RWPE2 (cell line): Measurements from ENCODE around the gene EFNB1.
A peak's percentile ranks its signal among the peaks of the same experiment; 100 is the strongest.
"Not testable (repeated sequence)": the region's sequence is repeated elsewhere in the genome, so short reads cannot be mapped to it uniquely, and the experiment has no call there.

Experiments
- ATAC-seq: fragments of 200-7000 bp; cut with Tn5 transposase; 3 replicates; pipeline ENCODE4 v1.9.1; 2021; ENCODE audit warnings: low read depth
- DNase-seq: peaks from one replicate; pipeline ENCODE4 v3.0.0-alpha.2; 2020; ENCODE audit warnings: low spot score
- H3K27ac ChIP-seq: fragments of 450-650 bp; 2 replicates; pipeline ENCODE4 v1.5.1; 2017; ENCODE audit warnings: mild to moderate bottlenecking; ENCODE audit not compliant: poor library complexity, severe bottlenecking
- H3K27me3 ChIP-seq: fragments of 250-450 bp; sonication (Bioruptor Pico); 2 replicates; pipeline ENCODE4 v1.5.1; 2021; ENCODE audit warnings: mild to moderate bottlenecking, moderate library complexity; ENCODE audit not compliant: insufficient read depth, poor library complexity, severe bottlenecking
- H3K36me3 ChIP-seq: fragments of 250-450 bp; sonication (Bioruptor Pico); 2 replicates; pipeline ENCODE4 v1.5.1; 2020; ENCODE audit warnings: low read depth, mild to moderate bottlenecking, moderate library complexity
- H3K4me1 ChIP-seq: fragments of 250-450 bp; sonication (Bioruptor Pico); 2 replicates; pipeline ENCODE4 v1.5.1; 2021; ENCODE audit warnings: mild to moderate bottlenecking, moderate library complexity; ENCODE audit not compliant: insufficient read depth, poor library complexity, severe bottlenecking
- H3K4me3 ChIP-seq: fragments of 250-450 bp; sonication (Bioruptor Pico); 2 replicates; pipeline ENCODE4 v1.5.1; 2021; ENCODE audit warnings: mild to moderate bottlenecking, moderate library complexity; ENCODE audit not compliant: severe bottlenecking
- H3K9me3 ChIP-seq: fragments of 250-450 bp; sonication (Bioruptor Pico); 2 replicates; pipeline ENCODE4 v1.5.1; 2021; ENCODE audit warnings: mild to moderate bottlenecking, moderate library complexity; ENCODE audit not compliant: severe bottlenecking
- CTCF ChIP-seq: fragments of 450-650 bp; IDR thresholded peaks from one replicate; pipeline ENCODE4 v1.5.1; 2017; ENCODE audit warnings: mild to moderate bottlenecking, moderate library complexity; ENCODE audit not compliant: poor library complexity, severe bottlenecking

EFNB1 gene

GRCh38 chrX:68828740-68829581 lies at the start of gene EFNB1:
EFNB1 (plus strand) TSS chrX:68829021; CDS start chrX:68829777, 756 bp downstream.
- Histone ChIP-seq H3K36me3 (peaks cover 18% of the 10 kb centered on the region), H3K4me3 (peak within 1 kb of the TSS; percentile 91), H3K9me3 (no peaks in the 10 kb centered on the region), H3K4me1 (peaks cover 6% of the 10 kb centered on the region), H3K27ac (peak within 1 kb of the TSS; percentile 83), H3K27me3 (no peaks in the 10 kb centered on the region)
- DNase-seq (peak; percentile 89), ATAC-seq (peak; percentile 71)
- TF ChIP-seq CTCF: no peak

- H3K4me3 ChIP-seq, H3K4me1 ChIP-seq, H3K27ac ChIP-seq, H3K9me3 ChIP-seq, H3K27me3 ChIP-seq, H3K36me3 ChIP-seq, DNase-seq, ATAC-seq: not testable (repeated sequence)
Observed at GRCh38 chrX:68781295-68781694, 47.5 kb upstream of the EFNB1 start.

DNA sequence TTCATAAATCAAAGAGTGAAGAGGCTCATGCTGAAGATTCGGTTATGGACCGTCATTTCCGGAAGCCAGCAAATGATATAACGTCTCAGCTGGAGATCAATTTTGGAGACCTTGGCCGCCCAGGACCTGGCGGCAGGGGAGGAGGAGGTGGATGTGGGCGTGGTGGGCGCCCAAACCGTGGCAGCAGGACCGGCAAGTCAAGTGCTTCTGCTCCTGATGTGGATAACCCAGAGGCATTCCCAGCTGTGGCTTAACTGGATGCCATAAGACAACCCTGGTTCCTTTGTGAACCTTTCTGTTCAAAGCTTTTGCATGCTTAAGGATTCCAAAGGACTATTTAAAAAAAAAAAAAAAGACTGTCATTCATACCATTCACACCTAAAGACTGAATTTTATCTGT lies 44.0 kb upstream of the EFNB1 start:
- no peak for TF ChIP-seq CTCF
- Histone ChIP-seq H3K36me3 (no peaks in the 10 kb centered on the region), H3K4me3 (no peak overlapping the region), H3K27me3 (no peaks in the 10 kb centered on the region), H3K9me3 (no peaks in the 10 kb centered on the region), H3K4me1 (no peaks in the 10 kb centered on the region), H3K27ac (no peak overlapping the region)
- no peak for DNase-seq
- no peak for ATAC-seq

GRCh38 chrX:68786581-68786980 lies 42.2 kb upstream of the EFNB1 start:
- H3K9me3 ChIP-seq, H3K4me3 ChIP-seq, DNase-seq, H3K27me3 ChIP-seq, H3K36me3 ChIP-seq, H3K4me1 ChIP-seq, H3K27ac ChIP-seq, ATAC-seq: not testable (repeated sequence)

- Histone ChIP-seq H3K36me3 (no peaks in the 10 kb centered on the region), H3K4me1 (no peaks in the 10 kb centered on the region), H3K9me3 (no peaks in the 10 kb centered on the region), H3K27me3 (no peaks in the 10 kb centered on the region), H3K4me3 (no peak overlapping the region), H3K27ac (no peak overlapping the region)
- DNase-seq (no peak), ATAC-seq (no peak)
- TF ChIP-seq CTCF: no peak
Observed at GRCh38 chrX:68789966-68790365, 38.9 kb upstream of the EFNB1 start.

- Histone ChIP-seq H3K4me1 (no peaks in the 10 kb centered on the region), H3K4me3 (no peak overlapping the region), H3K27ac (no peak overlapping the region), H3K36me3 (no peaks in the 10 kb centered on the region), H3K27me3 (no peaks in the 10 kb centered on the region), H3K9me3 (no peaks in the 10 kb centered on the region)
- no peak for TF ChIP-seq CTCF
- ATAC-seq: no peak
- no peak for DNase-seq
Observed at GRCh38 chrX:68792083-68792482, 36.7 kb upstream of the EFNB1 start.
